ENCODE data around the gene KLF7.

DNA sequence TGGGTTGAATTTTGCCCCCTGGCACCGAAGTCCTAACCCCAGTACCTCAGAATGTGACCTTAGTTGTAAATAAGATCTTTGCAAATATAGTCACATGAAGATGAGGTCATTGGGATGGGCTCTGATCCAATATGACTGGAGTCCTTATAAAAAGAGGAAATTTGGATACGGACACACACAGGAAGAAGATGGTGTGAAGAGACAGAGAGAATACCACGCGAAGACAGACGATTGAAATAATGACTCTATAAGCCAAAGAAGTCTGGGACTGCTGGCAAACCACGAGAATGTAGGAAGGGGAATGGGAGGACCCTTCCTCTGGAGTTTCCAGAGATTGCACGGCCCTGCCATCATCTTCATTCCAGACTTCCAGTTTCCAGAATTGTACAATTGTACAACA lies 127.9 kb downstream of the KLF7 start:
- TF ChIP-seq, protein P1, sequence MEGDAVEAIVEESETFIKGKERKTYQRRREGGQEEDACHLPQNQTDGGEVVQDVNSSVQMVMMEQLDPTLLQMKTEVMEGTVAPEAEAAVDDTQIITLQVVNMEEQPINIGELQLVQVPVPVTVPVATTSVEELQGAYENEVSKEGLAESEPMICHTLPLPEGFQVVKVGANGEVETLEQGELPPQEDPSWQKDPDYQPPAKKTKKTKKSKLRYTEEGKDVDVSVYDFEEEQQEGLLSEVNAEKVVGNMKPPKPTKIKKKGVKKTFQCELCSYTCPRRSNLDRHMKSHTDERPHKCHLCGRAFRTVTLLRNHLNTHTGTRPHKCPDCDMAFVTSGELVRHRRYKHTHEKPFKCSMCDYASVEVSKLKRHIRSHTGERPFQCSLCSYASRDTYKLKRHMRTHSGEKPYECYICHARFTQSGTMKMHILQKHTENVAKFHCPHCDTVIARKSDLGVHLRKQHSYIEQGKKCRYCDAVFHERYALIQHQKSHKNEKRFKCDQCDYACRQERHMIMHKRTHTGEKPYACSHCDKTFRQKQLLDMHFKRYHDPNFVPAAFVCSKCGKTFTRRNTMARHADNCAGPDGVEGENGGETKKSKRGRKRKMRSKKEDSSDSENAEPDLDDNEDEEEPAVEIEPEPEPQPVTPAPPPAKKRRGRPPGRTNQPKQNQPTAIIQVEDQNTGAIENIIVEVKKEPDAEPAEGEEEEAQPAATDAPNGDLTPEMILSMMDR (IDR thresholded peaks at IDR 0.05), result no peak
- no peak for TF ChIP-seq EZH2phosphoT487 (IDR thresholded peaks at IDR 0.05)

All from neural progenitor cell (in vitro differentiated cells).